ENCODE data around the gene THRA.

Gene THRA

DNA sequence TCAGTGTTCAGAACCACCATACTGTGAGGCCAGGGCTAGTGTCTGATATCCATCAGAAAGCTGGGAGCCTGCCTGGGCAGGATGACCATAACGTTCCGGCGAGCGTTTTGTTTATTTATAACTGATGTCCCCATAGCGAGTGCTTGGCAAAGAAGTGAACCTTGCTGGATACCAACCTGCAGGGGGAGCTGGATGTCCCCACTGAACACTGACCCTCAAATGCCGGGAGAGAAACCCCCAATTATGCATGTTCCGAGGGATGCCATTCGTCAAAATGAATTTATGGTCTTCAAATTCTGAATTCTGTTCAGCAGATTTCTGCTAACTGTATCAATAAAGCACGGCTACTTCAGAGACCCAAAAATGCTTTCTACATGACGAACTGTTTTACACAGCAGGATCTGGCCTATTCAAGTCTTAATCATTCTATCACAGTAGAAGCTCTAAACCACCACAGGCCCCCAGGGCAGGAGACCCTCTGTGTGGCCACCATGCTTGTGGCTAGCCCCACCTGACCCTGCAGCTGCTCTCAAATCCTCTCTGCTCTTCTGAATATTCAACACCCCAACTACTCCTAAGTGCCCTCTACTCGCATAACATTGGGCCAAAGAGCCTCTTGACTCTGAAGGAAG is 23.8 kb upstream of the THRA start:
- peak; percentile 47 for DNase-seq (ENCODE audit: low read depth)
- no peak overlapping the region for H3K4me3 ChIP-seq (ENCODE audit: low read length)
- peak; percentile 61 for TF ChIP-seq CTCF (IDR thresholded peaks at IDR 0.05; ENCODE audit: insufficient read depth, low read depth, low read length, missing control alignments)

GRCh38 chr17:40041196-40041595 is 21.6 kb upstream of the THRA start:
- no peak for DNase-seq (ENCODE audit: low read depth)
- TF ChIP-seq CTCF (IDR thresholded peaks at IDR 0.05; ENCODE audit: insufficient read depth, low read depth, low read length, missing control alignments): no peak
- H3K4me3 ChIP-seq (ENCODE audit: low read length): no peak overlapping the region

DNA sequence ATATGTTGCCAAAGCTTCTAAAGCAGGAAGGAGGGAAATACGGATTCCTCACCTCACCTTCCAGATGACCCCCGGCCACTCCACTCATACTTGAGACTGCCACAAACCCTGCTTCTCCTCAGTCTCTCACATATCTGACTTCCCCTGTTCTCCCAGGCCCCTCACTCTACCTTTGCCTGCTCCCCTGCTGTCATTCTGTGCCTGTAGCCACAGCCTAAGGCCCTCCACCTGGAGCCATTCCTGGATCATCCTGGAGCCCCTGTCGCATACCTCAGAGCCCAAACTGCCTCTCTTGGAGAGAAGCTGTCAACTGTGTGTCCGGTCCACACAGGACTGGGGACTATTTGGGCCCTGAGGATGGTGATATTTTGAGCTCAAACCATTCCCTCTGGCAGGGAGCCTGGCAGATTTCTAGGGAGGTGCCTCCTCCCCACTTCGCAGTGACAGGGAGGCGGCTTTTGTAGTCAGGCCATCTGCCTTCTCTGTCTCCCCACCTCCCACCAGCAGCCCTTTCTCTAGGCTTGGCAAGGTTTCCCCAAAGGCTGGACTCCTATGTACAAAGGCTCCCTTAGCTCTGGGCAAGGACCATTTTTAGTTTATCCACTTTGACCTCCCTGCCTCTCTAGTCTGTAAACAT is 6.3 kb upstream of the THRA start:
- no peak for DNase-seq (ENCODE audit: low read depth)
- no peak overlapping the region for H3K4me3 ChIP-seq (ENCODE audit: low read length)
- no peak for TF ChIP-seq CTCF (IDR thresholded peaks at IDR 0.05; ENCODE audit: insufficient read depth, low read depth, low read length, missing control alignments)

- TF ChIP-seq CTCF (IDR thresholded peaks at IDR 0.05; ENCODE audit: insufficient read depth, low read depth, low read length, missing control alignments): no peak
- DNase-seq (ENCODE audit: low read depth): no peak
These were observed 4.5 kb upstream of the THRA start for GRCh38 chr17:40058186-40058784.

DNA sequence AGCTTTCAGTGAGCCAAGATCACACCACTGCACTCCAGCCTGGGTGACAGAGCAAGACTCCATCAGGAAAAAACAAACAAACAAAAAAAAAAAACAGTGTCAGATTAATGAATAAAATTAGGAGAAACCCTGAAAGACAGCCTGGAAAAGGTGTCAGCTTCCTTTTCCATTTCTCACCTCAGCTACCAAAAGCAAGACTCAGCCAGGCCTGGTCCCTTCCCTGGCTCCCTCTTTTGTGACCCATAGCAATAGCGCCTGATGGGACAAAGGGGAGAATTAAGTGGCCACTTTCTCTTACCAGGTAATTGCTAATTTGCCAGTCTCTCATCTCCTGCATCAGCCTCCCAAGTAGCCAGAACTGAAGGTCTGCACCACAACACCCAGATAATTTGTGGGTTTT is 3.9 kb upstream of the THRA start:
- DNase-seq (ENCODE audit: low read depth): no peak
- H3K4me3 ChIP-seq (ENCODE audit: low read length): no peak overlapping the region
- TF ChIP-seq CTCF (IDR thresholded peaks at IDR 0.05; ENCODE audit: insufficient read depth, low read depth, low read length, missing control alignments): no peak

More at GRCh38 chr17:40058186-40058784, 4.5 kb upstream of the THRA start:
- no peak overlapping the region for H3K4me3 ChIP-seq (ENCODE audit: low read length)

- no peak overlapping the region for H3K4me3 ChIP-seq (ENCODE audit: low read length)
- DNase-seq (ENCODE audit: low read depth): no peak
- TF ChIP-seq CTCF (IDR thresholded peaks at IDR 0.05; ENCODE audit: insufficient read depth, low read depth, low read length, missing control alignments): no peak
These were observed 2.9 kb upstream of the THRA start for GRCh38 chr17:40059729-40060475.
